ENCODE data around the gene KLHL1.

Gene KLHL1

GRCh38 chr13:70104481-70104880 lies 3.8 kb downstream of the KLHL1 start:
- TF ChIP-seq, protein P1, sequence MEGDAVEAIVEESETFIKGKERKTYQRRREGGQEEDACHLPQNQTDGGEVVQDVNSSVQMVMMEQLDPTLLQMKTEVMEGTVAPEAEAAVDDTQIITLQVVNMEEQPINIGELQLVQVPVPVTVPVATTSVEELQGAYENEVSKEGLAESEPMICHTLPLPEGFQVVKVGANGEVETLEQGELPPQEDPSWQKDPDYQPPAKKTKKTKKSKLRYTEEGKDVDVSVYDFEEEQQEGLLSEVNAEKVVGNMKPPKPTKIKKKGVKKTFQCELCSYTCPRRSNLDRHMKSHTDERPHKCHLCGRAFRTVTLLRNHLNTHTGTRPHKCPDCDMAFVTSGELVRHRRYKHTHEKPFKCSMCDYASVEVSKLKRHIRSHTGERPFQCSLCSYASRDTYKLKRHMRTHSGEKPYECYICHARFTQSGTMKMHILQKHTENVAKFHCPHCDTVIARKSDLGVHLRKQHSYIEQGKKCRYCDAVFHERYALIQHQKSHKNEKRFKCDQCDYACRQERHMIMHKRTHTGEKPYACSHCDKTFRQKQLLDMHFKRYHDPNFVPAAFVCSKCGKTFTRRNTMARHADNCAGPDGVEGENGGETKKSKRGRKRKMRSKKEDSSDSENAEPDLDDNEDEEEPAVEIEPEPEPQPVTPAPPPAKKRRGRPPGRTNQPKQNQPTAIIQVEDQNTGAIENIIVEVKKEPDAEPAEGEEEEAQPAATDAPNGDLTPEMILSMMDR (IDR thresholded peaks at IDR 0.05; ENCODE audit: borderline replicate concordance, insufficient read depth, low read depth, low read length), result no peak
- no peak overlapping the region for H3K4me3 ChIP-seq (ENCODE audit: low read depth, low read length)

DNA sequence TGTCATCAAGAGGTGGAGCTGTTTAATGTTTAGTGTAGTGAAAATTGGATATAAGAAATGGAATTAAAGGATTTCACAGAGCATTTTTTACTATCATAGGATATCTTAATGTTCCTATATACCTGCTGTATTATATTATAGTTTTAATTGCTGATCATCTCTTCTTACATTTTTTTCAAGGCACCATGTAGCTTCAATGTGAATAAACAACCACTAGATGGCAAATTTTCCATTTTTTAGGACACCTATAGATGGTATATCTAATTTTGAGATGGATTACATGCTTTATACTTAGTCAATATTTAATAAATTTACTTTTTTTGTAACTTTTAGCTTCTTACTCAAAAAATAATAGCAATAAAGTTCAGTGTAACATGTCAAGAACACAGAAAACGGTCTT lies 9.6 kb downstream of the KLHL1 start:
- H3K4me3 ChIP-seq (ENCODE audit: low read depth, low read length), result no peak overlapping the region
- TF ChIP-seq, protein P1 (IDR thresholded peaks at IDR 0.05; ENCODE audit: borderline replicate concordance, insufficient read depth, low read depth, low read length), result no peak

- TF ChIP-seq, protein P1 (IDR thresholded peaks at IDR 0.05; ENCODE audit: borderline replicate concordance, insufficient read depth, low read depth, low read length), result no peak
- H3K4me3 ChIP-seq (ENCODE audit: low read depth, low read length), result no peak overlapping the region
Observed at GRCh38 chr13:70090036-70090723, 18.1 kb downstream of the KLHL1 start.

- TF ChIP-seq, protein P1 (IDR thresholded peaks at IDR 0.05; ENCODE audit: borderline replicate concordance, insufficient read depth, low read depth, low read length), result no peak
Observed at GRCh38 chr13:70088926-70089325, 19.3 kb downstream of the KLHL1 start.

DNA sequence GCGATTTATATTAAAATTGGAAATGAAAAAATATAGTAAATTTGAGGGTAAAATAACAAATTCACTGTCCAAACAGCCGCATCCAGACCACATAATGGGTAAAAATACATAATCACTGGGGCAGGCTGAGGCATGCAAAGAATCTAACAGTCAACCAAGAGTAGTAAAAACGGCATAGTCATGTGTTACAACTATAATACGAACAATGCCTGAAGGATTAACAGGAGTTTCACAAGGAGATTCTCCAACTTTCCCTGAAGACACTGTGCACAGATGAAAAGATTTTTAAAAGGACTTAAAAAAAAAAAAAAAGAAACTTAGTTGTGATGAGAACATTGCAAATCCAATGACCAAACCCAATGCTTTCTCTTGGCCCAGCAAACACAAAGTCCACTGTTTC lies 21.0 kb downstream of the KLHL1 start:
- TF ChIP-seq, protein P1 (IDR thresholded peaks at IDR 0.05; ENCODE audit: borderline replicate concordance, insufficient read depth, low read depth, low read length), result no peak
- H3K4me3 ChIP-seq (ENCODE audit: low read depth, low read length), result no peak overlapping the region

More at GRCh38 chr13:70088926-70089325, 19.3 kb downstream of the KLHL1 start:
- H3K4me3 ChIP-seq (ENCODE audit: low read depth, low read length), result no peak overlapping the region

DNA sequence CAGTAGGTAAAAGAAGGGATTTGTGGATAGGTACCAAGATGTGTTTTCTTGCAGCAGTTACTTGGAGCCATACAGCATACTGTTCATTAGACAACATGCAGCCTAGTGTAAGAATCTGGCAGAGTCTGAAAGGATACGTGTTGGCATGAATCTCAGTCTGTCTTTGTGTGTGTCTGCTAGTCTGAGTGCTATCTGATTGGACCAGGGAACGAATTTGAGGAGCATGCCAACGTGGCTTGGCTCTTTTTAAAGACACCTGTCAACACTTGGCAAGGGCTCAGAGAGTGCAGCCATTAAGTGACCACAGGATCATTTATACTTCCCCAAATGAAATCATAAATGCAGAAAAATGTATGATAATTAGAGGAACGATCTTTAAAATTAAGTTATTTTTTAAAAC lies 28.2 kb downstream of the KLHL1 start:
- H3K4me3 ChIP-seq (ENCODE audit: low read depth, low read length), result no peak overlapping the region
- TF ChIP-seq, protein P1 (IDR thresholded peaks at IDR 0.05; ENCODE audit: borderline replicate concordance, insufficient read depth, low read depth, low read length), result no peak

DNA sequence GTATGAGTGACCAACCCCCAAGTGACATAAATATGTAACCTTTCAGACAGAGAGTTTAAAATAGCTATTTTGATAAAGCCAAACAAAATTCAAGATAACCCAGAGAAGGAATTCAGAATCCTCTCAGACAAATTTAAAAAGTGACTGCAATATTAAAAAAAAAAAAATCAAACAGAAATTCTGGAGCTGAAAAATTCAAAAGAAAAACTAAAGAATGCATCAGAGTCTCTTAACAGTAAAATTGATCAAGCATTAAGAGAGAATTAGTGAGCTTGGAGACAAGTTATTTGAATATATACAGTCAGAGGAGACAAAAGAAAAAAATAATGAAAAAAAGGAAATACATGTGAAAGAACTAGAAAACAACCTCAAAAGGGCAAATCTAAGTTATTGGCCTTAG lies 53.7 kb downstream of the KLHL1 start:
- H3K4me3 ChIP-seq (ENCODE audit: low read depth, low read length), result no peak overlapping the region
- TF ChIP-seq, protein P1 (IDR thresholded peaks at IDR 0.05; ENCODE audit: borderline replicate concordance, insufficient read depth, low read depth, low read length), result no peak

Data from GM12875 (cell line).